OCI-LY7 (cell line): ENCODE measurements around the gene HERC2.
A peak's percentile ranks its signal among the peaks of the same experiment; 100 is the strongest.
"Not testable (repeated sequence)": the region's sequence is repeated elsewhere in the genome, so short reads cannot be mapped to it uniquely, and the experiment has no call there.

ENCODE experiments used
- CTCF ChIP-seq: fragments of 200-600 bp; sonication (generic); conservative IDR thresholded peaks from 2 replicates; pipeline ENCODE4 v1.5.1; 2014; ENCODE audit warnings: mild to moderate bottlenecking, antibody characterized with exemption, low read length, moderate library complexity, mixed read lengths
- EZH2phosphoT487 ChIP-seq: fragments of 200-600 bp; sonication (generic); IDR thresholded peaks from 2 replicates; pipeline ENCODE4 v1.6.1; 2018; ENCODE audit warnings: low read depth, borderline replicate concordance, mild to moderate bottlenecking, mixed run types, antibody characterized with exemption, low read length, moderate library complexity, mixed read lengths

- TF ChIP-seq CTCF: peak; percentile 48
- not testable (repeated sequence) for TF ChIP-seq EZH2phosphoT487
These were observed 94.7 kb downstream of the HERC2 start for GRCh38 chr15:28227303-28227702.
